Activated B cell treated with CpG ODN at 0.5 μM for 24 hours (primary cell): Measurements from ENCODE around the gene ARHGEF38. TPM values are rescaled to one million over a fixed set of nuclear protein-coding genes. Genes with fewer than 3 reads are reported as not detected.
"Not testable (repeated sequence)": the region's sequence is repeated elsewhere in the genome, so short reads cannot be mapped to it uniquely, and the experiment has no call there.

Experiments
- ATAC-seq: fragments of 200-7000 bp; cut with Tn5 transposase; one replicate; pipeline ENCODE4 v1.10.0; 2021; ENCODE audit warnings: low read depth, mild to moderate bottlenecking, moderate library complexity
- CTCF ChIA-PET: fragments of 350-600 bp; sonication (Branson Sonifier 250); formaldehyde crosslinking; loops from one replicate; lab custom pipeline; 2021; ENCODE audit warnings: antibody characterized with exemption; lab: Charles Lee
- POLR2A ChIA-PET: fragments of 350-600 bp; sonication (Branson Sonifier 250); formaldehyde crosslinking; loops from one replicate; lab custom pipeline; 2021; ENCODE audit warnings: antibody characterized with exemption; lab: Charles Lee
- DNase-seq: peaks from one replicate; pipeline ENCODE4 v3.0.0; 2022
- H3K27ac Mint-ChIP-seq: one replicate; pipeline ENCODE4 v1.8.0; 2020; ENCODE audit warnings: mixed read lengths
- H3K27me3 Mint-ChIP-seq: one replicate; pipeline ENCODE4 v1.8.0; 2021; ENCODE audit warnings: mixed read lengths
- H3K36me3 Mint-ChIP-seq: one replicate; pipeline ENCODE4 v1.8.0; 2021; ENCODE audit warnings: low read depth, mixed read lengths
- H3K4me1 Mint-ChIP-seq: one replicate; pipeline ENCODE4 v1.8.0; 2021; ENCODE audit warnings: mixed read lengths
- H3K4me3 Mint-ChIP-seq: one replicate; pipeline ENCODE4 v1.8.0; 2020; ENCODE audit warnings: mild to moderate bottlenecking, mixed read lengths
- H3K9me3 Mint-ChIP-seq: one replicate; pipeline ENCODE4 v1.8.0; 2020; ENCODE audit warnings: mixed read lengths
- CTCF ChIP-seq: fragments of 200-600 bp; IDR thresholded peaks from one replicate; pipeline ENCODE4 v1.8.0; 2022; ENCODE audit warnings: antibody characterized with exemption, mild to moderate bottlenecking
- intact Hi-C: fragments of 100-400 bp; cut with micrococcal nuclease; formaldehyde crosslinking; loops from one replicate; pipeline ENCODE4 v1.15.1; 2024
- total RNA-seq: library from RNA; stranded (reverse); gene quantifications from 2 replicates; pipeline ENCODE4 v1.2.3, GENCODE V29; 2022

The ARHGEF38 gene
- total RNA-seq, 1 donor from 2014 or later, result not detected

GRCh38 chr4:105719204-105719603 lies 166.8 kb downstream of the ARHGEF38 start:
- H3K4me1 Mint-ChIP-seq, result peaks cover 9% of the 10 kb centered on the region
- H3K27ac Mint-ChIP-seq, result no peak overlapping the region

GRCh38 chr4:105725623-105726022 lies 173.2 kb downstream of the ARHGEF38 start:
- DNase-seq (no peak), ATAC-seq (no peak)
- CTCF ChIA-PET, result no interaction called here
- Mint-ChIP-seq H3K9me3 (no peaks in the 10 kb centered on the region), H3K4me1 (no peaks in the 10 kb centered on the region), H3K4me3 (no peak overlapping the region), H3K27ac (no peak overlapping the region), H3K36me3 (peaks cover 29% of the 10 kb centered on the region), H3K27me3 (no peaks in the 10 kb centered on the region)
- intact Hi-C loops, result no loop called here
- TF ChIP-seq CTCF, result no peak
- POLR2A ChIA-PET, result no interaction called here

More at GRCh38 chr4:105719204-105719603, 166.8 kb downstream of the ARHGEF38 start:
- Mint-ChIP-seq H3K36me3 (peaks cover 9% of the 10 kb centered on the region), H3K9me3 (no peaks in the 10 kb centered on the region), H3K4me3 (no peak overlapping the region), H3K27me3 (no peaks in the 10 kb centered on the region)
- ATAC-seq, result no peak
- no peak for DNase-seq
- intact Hi-C loops, result no loop called here
- ChIA-PET CTCF (interaction anchor here (2.4 kb wide), 1 partner anchor 198 kb away, joined by 9 read pairs; no protein-coding TSS in a partner anchor), POLR2A (no interaction called here)
- TF ChIP-seq CTCF, result no peak

DNA sequence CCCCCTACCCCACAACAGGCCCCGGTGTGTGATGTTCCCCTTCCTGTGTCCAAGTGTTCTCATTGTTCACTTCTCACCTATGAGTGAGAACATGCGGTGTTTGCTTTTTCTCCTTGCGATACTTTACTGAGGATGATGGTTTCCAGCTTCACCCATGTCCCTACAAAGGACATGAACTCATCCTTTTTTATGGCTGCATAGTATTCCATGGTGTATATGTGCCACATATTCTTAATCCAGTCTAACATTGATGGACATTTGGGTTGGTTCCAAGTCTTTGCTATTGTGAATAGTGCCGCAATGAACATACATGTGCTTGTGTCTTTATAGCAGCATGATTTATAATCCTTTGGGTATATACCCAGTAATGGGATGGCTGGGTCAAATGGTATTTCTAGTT lies 177.5 kb downstream of the ARHGEF38 start:
- H3K27me3 Mint-ChIP-seq, H3K27ac Mint-ChIP-seq, H3K4me3 Mint-ChIP-seq, CTCF ChIA-PET, H3K4me1 Mint-ChIP-seq, intact Hi-C loops, ATAC-seq, DNase-seq, H3K9me3 Mint-ChIP-seq: not testable (repeated sequence)
- peaks cover 62% of the 10 kb centered on the region for H3K36me3 Mint-ChIP-seq
- POLR2A ChIA-PET, result interaction anchor here (0.5 kb wide), 1 partner anchor 37 kb away, joined by 3 read pairs; no protein-coding TSS in a partner anchor

Other genes starting within 250 kb of the ARHGEF38 start
- 44.8 and 54.3 TPM in 2 replicates for gene PPA2, start 78.6 kb upstream of the ARHGEF38 start, total RNA-seq
- 18.6 and 20.6 TPM in 2 replicates for gene INTS12, start 156.1 kb downstream of the ARHGEF38 start, total RNA-seq
- gene GSTCD, start 156.2 kb downstream of the ARHGEF38 start, total RNA-seq, result 11.3 and 12.3 TPM in 2 replicates